K562 (cell line): ENCODE measurements around the gene FGFR4. TPM values are rescaled to one million over a fixed set of nuclear protein-coding genes. Genes with fewer than 3 reads are reported as not detected.

Experiments
- CAMTA2 ChIP-seq: fragments of 250-450 bp; sonication (Bioruptor Pico); conservative IDR thresholded peaks from 2 replicates; pipeline ENCODE4 v1.5.1; 2022
- CC2D1A ChIP-seq: fragments of 450-650 bp; IDR thresholded peaks from 2 replicates; pipeline ENCODE4 v1.6.1; 2017; ENCODE audit warnings: mild to moderate bottlenecking
- CREB3L1 ChIP-seq: fragments of 450-650 bp; IDR thresholded peaks from 2 replicates; pipeline ENCODE4 v1.6.1; 2014; ENCODE audit warnings: low read depth, mild to moderate bottlenecking, moderate library complexity, borderline replicate concordance
- CREBBP ChIP-seq: IDR thresholded peaks from one replicate; pipeline ENCODE4 v1.6.1; 2012; ENCODE audit warnings: low read depth, mild to moderate bottlenecking, control low read depth, inconsistent platforms, low read length
- HNRNPL ChIP-seq: fragments of 200-400 bp; formaldehyde crosslinking; IDR thresholded peaks from 2 replicates; pipeline ENCODE4 v1.6.1; 2017; ENCODE audit warnings: low read depth, mild to moderate bottlenecking, low read length
- ID3 ChIP-seq, 2 experiments: fragments of 250-450 bp in 1 of 2; fragments of 450-650 bp in 1 of 2; sonication (Bioruptor Pico) in 1 of 2; IDR thresholded peaks; 2 replicates each; pipeline versions ENCODE4 v1.6.1 to v1.8.0; 2016 to 2021; ENCODE audit warnings: mild to moderate bottlenecking in 2 of 2, moderate library complexity in 2 of 2, missing compliant biosample characterization in 1 of 2, missing genetic modification characterization in 1 of 2
- KAT7 ChIP-seq: sonication (generic); formaldehyde crosslinking; IDR thresholded peaks from 2 replicates; pipeline ENCODE4 v1.8.0; 2022; ENCODE audit warnings: missing genetic modification reagents, mild to moderate bottlenecking, borderline replicate concordance
- MNT ChIP-seq, 2 experiments: fragments of 450-650 bp; conservative IDR thresholded peaks; 2 replicates each; pipeline ENCODE4 v1.6.1; 2017; ENCODE audit warnings: mild to moderate bottlenecking in 2 of 2, moderate library complexity in 2 of 2
- NRF1 ChIP-seq, 2 experiments: fragments of 450-650 bp; IDR thresholded peaks in 1 of 2; conservative IDR thresholded peaks in 1 of 2; 2 replicates each; pipeline ENCODE4 v1.6.1; 2014; ENCODE audit warnings: mild to moderate bottlenecking in 2 of 2
- PRMT5 ChIP-seq: sonication (generic); formaldehyde crosslinking; IDR thresholded peaks from 2 replicates; pipeline ENCODE4 v1.5.0; 2020; ENCODE audit warnings: missing genetic modification reagents
- RBM22 ChIP-seq: fragments of 200-400 bp; formaldehyde crosslinking; IDR thresholded peaks from 2 replicates; pipeline ENCODE4 v1.6.1; 2018; ENCODE audit warnings: low read length, low read depth; ENCODE audit not compliant: poor library complexity, severe bottlenecking
- SNIP1 ChIP-seq: fragments of 450-650 bp; IDR thresholded peaks from 2 replicates; pipeline ENCODE4 v1.7.1; 2017; ENCODE audit warnings: low read depth, mild to moderate bottlenecking
- SRSF3 ChIP-seq: fragments of 200-400 bp; formaldehyde crosslinking; IDR thresholded peaks from 2 replicates; pipeline ENCODE4 v1.6.1; 2016; ENCODE audit warnings: mild to moderate bottlenecking, low read length, moderate library complexity; ENCODE audit not compliant: insufficient read depth
- TEAD1 ChIP-seq, 2 experiments: fragments of 450-650 bp in 1 of 2; sonication (generic) in 1 of 2; formaldehyde crosslinking; IDR thresholded peaks; 2 replicates each; pipeline versions ENCODE4 v1.4.0 to v1.8.0; 2020 to 2022; ENCODE audit warnings: mild to moderate bottlenecking in 2 of 2, missing genetic modification reagents in 1 of 2
- ZBTB17 ChIP-seq: fragments of 450-650 bp; formaldehyde crosslinking; IDR thresholded peaks from 2 replicates; pipeline ENCODE4 v1.4.0; 2020; ENCODE audit warnings: mild to moderate bottlenecking
- ZNF197 ChIP-seq: fragments of 200-800 bp; sonication (Bioruptor generic); IDR thresholded peaks from 2 replicates; pipeline ENCODE4 v1.6.1; 2016; ENCODE audit warnings: low read depth, missing genetic modification characterization, missing compliant biosample characterization
- ZNF263 ChIP-seq: sonication (generic); formaldehyde crosslinking; IDR thresholded peaks from 2 replicates; pipeline ENCODE4 v1.8.0; 2022; ENCODE audit warnings: mild to moderate bottlenecking, missing genetic modification reagents, borderline replicate concordance
- ZNF41 ChIP-seq: fragments of 250-450 bp; sonication (Bioruptor Pico); conservative IDR thresholded peaks from 2 replicates; pipeline ENCODE4 v1.4.0; 2020; ENCODE audit warnings: mild to moderate bottlenecking
- ZNF431 ChIP-seq: sonication (generic); formaldehyde crosslinking; IDR thresholded peaks from 2 replicates; pipeline ENCODE4 v1.8.0; 2022; ENCODE audit warnings: mild to moderate bottlenecking, missing genetic modification reagents
- ZNF76 ChIP-seq: fragments of 250-450 bp; sonication (Bioruptor Pico); IDR thresholded peaks from 2 replicates; pipeline ENCODE4 v1.4.0; 2020; ENCODE audit warnings: mild to moderate bottlenecking, moderate library complexity, borderline replicate concordance
- polyA plus RNA-seq, 8 experiments: library from polyadenylated mRNA; depleted of rRNA in 4 of 8; stranded (reverse) in 5 of 8; unstranded in 3 of 8; fragments of >200 nt; fragmentation: Nextera tagmentation in 2 of 8; fragmentation: Illumina TruSeq in 1 of 8; extraction: Ambion mirVana in 2 of 8; extraction: Trizol in 1 of 8; gene quantifications; 2 replicates each; pipeline versions ENCODE4 v1.2.1 to v1.2.3, GENCODE V29; 2011 to 2014; ENCODE audit warnings: inconsistent platforms in 1 of 8, missing spikeins in 1 of 8
- total RNA-seq, 7 experiments: library from RNA; depleted of rRNA in 6 of 7; stranded (reverse); fragments of >200 nt in 6 of 7; fragmentation: Illumina TruSeq in 2 of 7; extraction: Trizol in 2 of 7; gene quantifications; 2 replicates each; pipeline versions ENCODE4 v1.2.1 to v1.2.3, GENCODE V29; 2011 to 2021; ENCODE audit warnings: low replicate concordance in 1 of 7
- TF ChIP-seq, protein P1 (sequence below), 3 experiments: fragments of 200-800 bp in 1 of 3; sonication (Bioruptor generic) in 1 of 3; sonication (generic) in 1 of 3; formaldehyde crosslinking in 1 of 3; IDR thresholded peaks; 2 replicates each; pipeline versions ENCODE4 v1.6.1 to v1.8.0; 2016 to 2022; ENCODE audit warnings: mild to moderate bottlenecking in 2 of 3, missing compliant biosample characterization in 2 of 3, missing genetic modification characterization in 2 of 3, missing genetic modification reagents in 1 of 3

The FGFR4 gene
- total and polyA plus RNA-seq, 9 of the 15 experiments (the other 6 are each of a cell fraction or from before 2014, with no cell fraction given), result 0.76 to 35.4 (median 7.5) TPM

GRCh38 chr5:177116631-177117373, 30.1 kb downstream of the FGFR4 start (continued):
- TF ChIP-seq CC2D1A, result no peak
- peak; percentile 88; the same call in 1 of the 2 replicates for TF ChIP-seq KAT7
- TF ChIP-seq TEAD1 (CRISPR knock-in tag; IDR thresholded peaks at IDR 0.05), result peak; percentile 95 to 100
- no peak; the same call in 1 of the 2 replicates for TF ChIP-seq ID3 (CRISPR knock-in tag; IDR thresholded peaks at IDR 0.05)
- peak; percentile 69 for TF ChIP-seq ID3 (tag; IDR thresholded peaks at IDR 0.05)
- TF ChIP-seq CREB3L1, result peak; percentile 81
- peak; percentile 85 to 89 for TF ChIP-seq MNT (conservative IDR thresholded peaks at IDR 0.05)
- TF ChIP-seq RBM22, result no peak
- TF ChIP-seq, protein P1, sequence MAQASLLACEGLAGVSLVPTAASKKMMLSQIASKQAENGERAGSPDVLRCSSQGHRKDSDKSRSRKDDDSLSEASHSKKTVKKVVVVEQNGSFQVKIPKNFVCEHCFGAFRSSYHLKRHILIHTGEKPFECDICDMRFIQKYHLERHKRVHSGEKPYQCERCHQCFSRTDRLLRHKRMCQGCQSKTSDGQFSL (CRISPR knock-in tag; IDR thresholded peaks at IDR 0.05), result peak; percentile 89
- TF ChIP-seq, protein P1 (tag; IDR thresholded peaks at IDR 0.05), result no peak
- no peak for TF ChIP-seq HNRNPL
- peak; percentile 46 to 47; a peak in 3 of 4 replicates for TF ChIP-seq NRF1 (conservative IDR thresholded peaks at IDR 0.05 in 1 of 2, IDR thresholded peaks at IDR 0.05 in 1 of 2)
- TF ChIP-seq CREBBP, result no peak
- no peak for TF ChIP-seq SRSF3
- peak; percentile 83 for TF ChIP-seq ZNF263
- 0 out of 2 replicates have a peak, but pooled peaks have one; percentile 25 for TF ChIP-seq ZBTB17 (CRISPR knock-in tag)
- TF ChIP-seq ZNF197, result peak; percentile 38; the same call in 1 of the 2 replicates
- TF ChIP-seq ZNF41 (CRISPR knock-in tag), result 0 out of 2 replicates have a peak, but pooled peaks have one; percentile 25
- TF ChIP-seq CAMTA2, result no peak
- peak; percentile 39; the same call in 1 of the 2 replicates for TF ChIP-seq ZNF76 (CRISPR knock-in tag)
- TF ChIP-seq SNIP1, result peak; percentile 77; the same call in 1 of the 2 replicates
- peak; percentile 98 for TF ChIP-seq ZNF431 (CRISPR knock-in tag)
- TF ChIP-seq PRMT5 (CRISPR knock-in tag), result peak; percentile 93
